Fibroblast of skin of right biceps (primary cell): ENCODE data around the gene DISC1.

ENCODE experiments used
- DNase-seq: peaks from one replicate; pipeline ENCODE4 v3.0.0-alpha.2; 2013

DISC1 gene

DNA sequence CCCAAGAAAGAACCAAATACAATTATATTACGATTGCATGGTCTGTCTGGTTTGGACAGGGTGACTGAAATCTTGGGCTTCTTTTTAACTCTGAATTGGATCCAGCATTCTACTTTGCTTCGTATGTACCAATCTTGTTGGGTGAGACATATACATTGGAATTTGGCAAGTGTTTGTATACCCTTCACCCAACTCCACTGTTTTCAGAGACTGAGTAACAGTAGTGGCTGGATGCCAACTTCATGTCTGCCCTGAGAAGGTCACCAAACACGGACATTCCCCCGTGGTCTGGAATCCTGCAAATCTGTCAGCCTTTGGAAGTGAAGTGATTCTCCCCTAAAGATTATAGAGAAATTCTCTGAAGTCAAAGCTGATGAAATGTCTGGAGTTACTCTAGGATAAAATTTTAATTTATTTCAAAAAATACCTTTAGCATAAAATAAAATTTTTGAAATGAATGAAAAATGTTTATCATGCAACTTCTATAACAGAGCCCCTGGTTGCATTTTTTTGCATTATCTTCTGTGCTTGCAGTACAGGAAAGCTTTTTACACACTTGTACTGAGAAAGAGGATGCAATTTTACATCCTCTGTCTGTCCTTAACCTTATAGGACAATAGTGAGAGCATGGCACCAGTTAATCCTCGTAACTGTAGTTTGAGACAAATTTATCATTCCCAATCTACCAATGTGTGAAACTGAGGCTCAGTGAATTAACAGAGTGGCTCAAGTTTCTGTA, 201.8 kb downstream of the DISC1 start:
- peak; percentile 96 for DNase-seq

DNA sequence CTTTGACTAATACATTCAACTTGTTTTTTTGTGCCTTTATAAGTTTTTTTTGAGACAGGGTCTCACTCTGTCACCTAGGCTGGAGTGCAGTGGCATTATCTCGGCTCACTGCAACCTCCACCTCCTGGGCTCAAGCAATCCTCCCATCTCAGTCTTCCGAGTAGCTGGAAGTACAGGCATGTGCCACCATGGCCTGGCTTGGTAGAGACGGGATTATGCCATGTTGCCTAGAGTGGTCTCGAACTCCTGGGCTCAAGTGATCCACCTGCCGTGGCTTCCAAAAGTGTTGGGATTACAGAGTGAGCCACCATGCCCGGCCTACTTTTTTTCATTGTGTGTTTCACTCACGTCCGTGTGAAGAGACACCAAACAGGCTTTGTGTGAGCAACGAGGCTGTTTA, 202.7 kb downstream of the DISC1 start:
- DNase-seq, result no peak

DNA sequence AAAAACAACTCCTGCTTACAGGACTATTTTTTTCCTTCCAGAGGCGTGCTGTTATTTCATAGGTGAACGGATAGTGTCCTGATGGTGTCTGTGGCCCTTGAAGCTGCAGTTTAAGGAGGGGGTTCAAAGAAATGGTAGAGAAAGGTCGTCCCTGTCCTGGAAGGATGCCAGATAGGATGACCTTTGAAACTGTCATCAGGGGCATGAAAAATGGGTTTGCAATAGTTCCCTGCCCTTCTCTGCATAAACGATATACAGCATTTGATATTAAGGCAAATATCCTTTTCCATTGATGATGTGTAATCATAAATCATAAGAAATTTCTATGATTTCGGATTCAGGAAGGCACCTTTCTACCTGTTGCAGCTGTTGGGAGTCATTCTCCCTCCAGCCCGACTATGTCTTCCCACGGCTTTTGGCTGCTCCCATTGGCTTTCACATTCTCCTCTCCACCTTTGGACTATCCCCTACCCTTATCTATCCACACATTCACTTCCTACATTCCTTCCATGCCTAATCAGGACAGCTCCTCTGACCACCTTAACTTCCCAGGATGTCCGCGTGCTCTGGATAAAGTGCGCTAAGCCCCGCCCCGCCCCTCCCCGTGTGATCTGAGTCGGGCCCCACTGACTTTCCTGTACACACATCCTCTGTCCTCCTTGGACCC, 209.8 kb downstream of the DISC1 start:
- DNase-seq, result no peak

DNA sequence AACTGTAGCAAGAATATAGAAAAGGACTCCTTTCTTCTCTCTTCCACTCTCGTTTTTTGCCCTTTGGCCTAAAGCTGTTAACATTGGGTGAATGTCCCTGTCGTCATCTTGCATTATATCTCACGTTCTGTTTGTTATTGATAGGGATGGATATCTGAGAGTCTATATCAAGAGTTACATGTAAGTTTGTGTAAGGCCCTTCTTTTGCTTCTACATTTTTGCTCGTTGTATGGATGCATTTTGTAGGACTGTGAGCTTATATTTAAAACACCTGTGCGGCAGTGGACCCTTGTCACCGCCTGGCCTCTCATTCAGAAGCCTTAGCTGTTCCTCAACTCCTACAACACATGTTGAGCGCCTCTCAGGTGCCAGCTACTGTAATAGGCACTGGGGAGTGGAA, 211.9 kb downstream of the DISC1 start:
- DNase-seq, result no peak

DNA sequence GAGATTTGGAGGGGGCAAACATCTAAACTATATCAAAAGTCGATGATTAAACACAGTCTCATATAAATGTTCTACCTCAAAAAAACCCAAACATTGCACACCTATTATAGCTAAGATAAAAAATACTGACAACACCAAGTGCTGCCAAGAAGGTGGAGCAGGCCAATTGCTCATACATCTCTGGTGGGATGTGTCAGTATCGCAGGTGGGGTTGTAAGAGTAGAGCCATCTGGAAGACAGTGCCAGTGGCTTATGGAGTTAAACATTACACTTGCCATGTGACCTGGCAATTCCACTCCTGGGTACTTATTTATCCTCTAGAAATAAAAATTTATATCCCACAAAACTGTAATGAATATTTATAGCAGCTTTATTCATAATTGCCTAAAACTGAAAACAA, 213.4 kb downstream of the DISC1 start:
- no peak for DNase-seq

DNA sequence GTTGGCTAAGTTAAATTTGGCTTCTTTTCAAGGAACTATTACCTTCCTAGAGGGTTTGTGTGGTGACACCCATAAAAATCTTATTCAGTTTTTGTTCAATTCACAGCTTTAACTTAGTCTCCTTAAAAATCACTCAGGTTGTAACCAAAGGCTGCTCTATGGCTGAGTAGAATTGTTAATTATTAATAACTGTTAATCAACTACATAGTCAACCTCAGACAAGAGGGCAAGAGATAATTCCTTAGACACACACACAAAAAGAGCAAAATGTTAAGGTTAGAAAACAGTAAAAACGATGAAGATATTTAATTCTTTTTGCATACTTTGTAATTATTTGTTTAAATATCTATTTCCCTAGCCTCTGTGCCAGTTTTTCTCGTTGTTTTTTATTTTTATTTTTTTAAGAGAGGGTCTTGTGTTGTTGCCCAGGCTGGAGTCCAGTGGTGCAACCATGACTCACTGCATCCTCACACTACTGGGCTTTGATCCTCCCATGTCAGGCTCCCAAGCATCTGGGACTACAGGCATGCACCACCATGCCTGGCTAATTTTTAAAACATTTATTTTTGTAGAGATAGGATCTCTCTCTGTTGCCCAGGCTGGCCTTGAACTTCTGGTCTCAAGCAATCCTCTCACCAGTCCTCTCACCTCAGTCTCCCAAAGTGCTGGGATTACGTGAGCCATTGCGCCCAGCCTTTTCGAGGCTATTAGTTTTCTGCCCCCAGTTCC, 215.2 kb downstream of the DISC1 start:
- no peak for DNase-seq

DNA sequence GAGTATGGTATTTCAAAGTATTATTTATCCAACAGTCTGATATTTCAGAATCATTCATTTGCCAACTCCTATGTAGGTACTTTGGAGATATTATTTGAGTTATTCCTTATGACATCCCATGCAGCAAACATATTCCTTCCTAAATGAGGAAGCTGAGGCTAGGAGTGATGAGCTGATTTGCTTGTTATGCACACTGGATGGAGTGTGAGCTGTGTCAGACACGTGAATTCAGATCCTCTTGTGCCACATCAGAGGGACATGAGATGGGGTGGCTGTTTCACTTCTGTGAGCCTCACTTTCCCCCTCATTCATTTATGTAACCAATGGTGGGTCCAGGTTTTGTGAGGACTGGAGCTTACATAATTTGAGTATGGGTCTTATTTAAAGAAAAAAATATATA, 215.9 kb downstream of the DISC1 start:
- DNase-seq, result no peak

DNA sequence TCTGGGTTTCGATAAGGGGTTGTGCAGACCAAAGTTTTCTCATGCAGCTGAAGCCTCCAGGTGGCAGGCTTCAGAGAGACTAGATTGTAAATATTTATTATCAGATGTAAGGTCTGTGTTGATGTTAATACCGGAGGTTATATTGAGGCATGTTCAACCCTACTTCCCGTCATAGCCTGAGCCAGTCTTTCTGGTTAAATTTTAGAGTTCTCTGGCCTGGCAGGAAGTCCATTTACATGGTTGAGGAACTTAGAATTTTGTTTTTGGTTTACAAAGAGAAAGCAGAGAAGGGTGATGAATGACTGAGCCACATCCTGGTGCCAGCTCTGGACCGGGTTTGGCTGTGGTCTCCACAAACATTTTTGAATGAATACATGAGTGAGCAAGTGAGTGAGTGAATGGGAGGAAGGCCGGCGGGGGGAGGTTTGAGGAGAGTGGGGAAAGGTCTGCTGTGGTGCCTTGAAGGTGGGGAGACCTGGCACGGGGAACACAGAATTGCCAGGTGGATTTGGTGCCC, 218.5 kb downstream of the DISC1 start:
- DNase-seq, result no peak

DNA sequence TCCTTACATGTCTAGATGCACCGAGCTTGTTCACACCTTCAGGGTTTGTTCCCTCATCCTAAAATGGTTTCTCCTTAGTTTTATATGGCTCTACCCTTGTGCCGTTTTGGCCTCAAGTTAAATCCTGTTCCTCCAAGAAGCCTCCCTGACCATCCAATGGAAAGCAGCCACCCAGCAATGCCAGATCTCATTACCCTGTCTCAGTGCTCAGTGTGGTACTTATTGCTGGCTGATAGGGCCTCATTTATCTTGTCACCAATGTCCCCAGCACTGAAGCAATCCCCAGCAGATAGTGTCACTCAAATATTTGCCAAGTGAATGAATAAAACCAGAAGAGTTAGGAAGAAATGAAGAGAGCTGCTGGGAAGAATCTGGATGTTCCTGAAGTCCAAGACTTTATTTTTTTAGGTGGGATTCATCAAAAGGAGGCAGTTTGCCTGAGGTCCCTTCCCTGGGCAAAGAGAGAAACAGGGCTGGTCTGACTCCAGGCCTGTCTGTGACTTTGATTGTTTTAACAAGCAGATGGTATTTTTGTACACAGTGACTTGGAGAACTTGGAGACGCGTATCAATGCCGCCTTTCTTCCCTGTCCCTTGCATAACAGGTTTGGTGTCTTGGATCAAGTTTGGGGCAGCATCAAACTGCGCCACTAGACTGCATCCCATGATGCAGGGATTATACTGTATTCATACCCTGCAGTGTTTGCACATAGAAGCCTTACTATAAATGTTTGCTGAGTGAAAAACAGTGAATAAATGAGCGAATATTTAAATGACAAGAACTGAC, 221.2 kb downstream of the DISC1 start:
- no peak for DNase-seq

DNA sequence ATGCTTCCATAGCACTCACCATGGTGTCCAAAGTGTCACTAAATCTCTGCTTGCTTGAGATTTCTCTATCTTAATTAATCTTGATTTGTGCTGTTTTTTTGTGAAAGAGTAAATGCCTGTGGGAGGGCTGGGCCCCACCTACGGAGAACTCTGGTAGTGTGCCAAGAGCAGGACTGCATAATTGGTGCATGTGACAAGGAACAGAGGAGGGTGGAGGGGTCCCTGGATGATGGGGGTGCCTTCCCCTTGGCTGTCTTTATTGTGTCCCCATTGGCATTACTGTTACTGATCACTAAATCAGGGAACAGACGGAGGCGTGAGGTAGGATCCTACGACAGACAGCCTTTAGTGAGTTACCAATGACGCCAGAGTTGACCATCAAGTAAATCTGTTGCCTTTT, 223.4 kb downstream of the DISC1 start:
- DNase-seq, result no peak

DNA sequence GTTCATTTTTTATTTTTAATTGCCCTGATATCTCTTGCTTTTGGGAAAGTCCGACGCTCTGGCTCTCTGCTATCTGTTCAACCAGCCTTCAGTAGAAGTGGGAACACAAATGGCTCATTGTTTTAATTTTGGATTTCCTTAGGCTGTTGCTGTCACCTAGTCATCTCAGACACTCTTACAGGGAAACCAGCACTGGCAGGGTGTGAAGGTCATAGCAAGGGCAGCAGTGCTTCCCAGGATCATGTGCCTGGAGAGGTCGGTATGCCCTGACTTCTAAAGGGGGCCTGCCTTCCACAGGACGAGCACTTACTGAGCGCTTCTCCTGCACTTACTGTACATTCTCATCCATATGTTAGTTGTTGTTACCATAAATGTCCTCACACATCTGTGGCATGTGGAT, 224.2 kb downstream of the DISC1 start:
- DNase-seq, result no peak

DNA sequence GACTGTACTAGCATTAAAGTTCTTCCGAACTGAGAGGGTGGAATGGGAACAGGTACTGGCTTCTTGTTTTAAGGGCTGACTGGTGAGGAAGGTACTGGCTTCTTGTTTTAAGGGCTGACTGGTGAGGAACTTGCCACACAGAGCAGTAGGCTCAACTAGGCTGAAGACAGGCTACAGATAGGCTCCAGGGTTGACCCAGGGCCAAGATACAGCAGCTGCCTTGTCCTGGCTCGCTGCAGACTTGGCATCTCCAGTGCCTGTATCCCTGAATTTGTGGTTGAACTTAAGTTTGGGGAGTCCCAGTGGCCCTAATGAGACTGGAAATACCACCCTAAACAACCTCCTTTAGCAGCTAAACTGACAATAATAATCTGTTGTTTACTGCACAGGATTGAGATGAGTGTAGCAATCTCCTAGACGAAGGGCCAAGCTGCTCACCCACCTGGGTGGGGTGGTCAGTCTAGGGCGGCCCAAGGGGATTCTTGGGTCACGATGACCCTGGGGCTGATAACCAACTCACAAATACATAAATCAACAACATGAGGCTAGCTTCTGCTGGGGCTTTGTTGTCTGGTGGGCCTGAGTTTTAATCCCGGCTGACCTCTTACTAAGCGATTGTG, 227.1 kb downstream of the DISC1 start:
- no peak for DNase-seq

DNA sequence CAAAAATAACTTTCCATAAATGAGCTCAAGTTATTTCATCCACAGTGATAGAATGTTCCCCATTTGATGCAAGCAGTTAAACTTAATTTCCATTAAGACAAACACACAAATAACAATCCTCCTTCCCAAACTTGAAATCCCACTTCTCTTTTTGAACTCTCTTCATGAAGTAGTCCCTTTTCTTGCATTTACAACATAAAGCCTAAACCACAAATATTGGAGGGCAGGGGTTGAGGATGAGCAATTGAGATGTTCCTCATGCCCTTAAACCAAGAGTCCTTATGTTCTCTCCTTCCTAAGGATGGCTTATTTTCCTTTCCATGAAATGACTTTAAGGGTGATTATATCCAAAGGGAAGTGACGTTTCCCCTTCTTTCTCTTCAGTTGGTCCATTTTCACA, 228.8 kb downstream of the DISC1 start:
- DNase-seq, result no peak

DNA sequence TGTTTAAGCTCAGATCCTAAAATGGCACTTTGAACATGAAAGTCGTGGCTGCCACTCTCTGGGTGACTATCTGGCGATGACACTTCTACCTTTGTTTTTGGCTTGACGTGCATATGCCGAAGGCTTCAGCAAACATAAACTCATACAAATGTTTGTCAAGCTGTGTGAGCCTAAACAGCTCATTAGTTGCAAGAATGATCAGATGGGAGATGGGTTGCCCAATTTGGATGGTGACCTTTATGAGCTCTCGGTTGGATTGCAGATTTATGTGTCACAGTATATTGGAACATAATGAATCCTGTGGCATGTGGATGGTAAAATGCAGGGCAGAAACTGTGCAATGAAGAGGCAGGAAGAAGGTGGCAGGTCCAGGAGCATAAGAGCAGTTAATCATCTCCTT, 229.3 kb downstream of the DISC1 start:
- no peak for DNase-seq

DNA sequence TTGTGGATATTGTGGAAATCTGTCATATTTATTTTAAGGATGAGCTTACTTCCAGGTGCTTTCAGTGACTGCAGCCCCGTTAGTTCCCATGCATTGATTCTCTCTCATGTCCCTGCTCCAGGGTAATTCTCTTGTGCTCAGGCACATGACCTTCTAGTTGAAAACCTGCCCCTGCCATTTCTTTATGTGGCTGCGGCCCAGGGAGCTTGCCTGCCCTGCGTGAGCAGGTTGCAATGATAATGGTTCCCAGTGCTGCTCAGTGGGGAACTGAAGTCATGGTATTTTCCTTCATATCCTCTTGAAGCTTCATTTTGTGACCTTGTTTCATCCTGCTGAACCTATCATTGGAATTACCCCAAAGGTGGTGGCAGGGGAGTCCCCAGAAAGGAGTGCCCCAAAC, 229.8 kb downstream of the DISC1 start:
- DNase-seq, result no peak

DNA sequence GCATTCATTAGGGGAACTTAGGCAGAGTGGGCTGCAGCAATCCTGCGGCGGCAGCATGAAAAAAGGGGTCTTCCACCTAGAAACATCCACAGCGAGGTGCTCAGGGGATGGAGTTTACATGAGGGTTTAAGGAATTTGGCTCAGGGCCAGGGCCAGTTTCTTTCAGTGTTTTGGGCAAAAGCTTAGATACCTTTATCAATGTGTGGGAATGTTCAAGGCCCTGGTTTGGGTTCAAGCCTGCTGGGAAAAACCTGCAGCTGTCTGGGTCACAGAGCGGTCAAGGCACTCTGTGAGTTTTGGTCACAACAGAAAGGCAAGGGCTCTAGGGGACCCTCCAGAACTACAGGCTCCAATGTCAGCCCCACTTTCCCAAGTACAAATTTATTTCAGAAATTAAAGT, 230.3 kb downstream of the DISC1 start:
- no peak for DNase-seq

DNA sequence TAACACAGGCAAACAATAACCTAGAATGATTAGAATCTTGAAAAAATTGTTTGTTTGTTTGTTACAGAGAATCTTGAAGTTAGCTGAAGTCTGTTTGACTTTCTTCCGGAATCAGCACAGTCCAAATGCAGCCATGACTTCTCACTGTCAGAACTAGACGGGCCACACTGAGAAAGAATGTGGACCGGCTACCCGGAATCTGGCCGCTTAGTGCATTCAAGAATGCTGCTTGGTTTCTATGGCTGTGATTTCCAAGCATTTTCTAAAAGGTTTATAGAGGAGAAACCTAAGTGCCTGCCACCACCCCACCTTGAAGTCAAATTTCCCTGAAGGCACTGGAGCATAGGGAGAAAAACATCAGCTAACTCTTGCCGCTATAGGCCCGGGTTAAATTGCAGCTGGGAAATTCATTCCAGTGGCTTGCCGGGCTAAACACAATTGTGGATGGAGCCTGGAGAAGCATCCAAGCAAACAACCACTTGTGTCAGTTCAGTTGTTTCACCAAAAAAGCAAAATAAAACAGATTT, 231.1 kb downstream of the DISC1 start:
- DNase-seq, result no peak

DNA sequence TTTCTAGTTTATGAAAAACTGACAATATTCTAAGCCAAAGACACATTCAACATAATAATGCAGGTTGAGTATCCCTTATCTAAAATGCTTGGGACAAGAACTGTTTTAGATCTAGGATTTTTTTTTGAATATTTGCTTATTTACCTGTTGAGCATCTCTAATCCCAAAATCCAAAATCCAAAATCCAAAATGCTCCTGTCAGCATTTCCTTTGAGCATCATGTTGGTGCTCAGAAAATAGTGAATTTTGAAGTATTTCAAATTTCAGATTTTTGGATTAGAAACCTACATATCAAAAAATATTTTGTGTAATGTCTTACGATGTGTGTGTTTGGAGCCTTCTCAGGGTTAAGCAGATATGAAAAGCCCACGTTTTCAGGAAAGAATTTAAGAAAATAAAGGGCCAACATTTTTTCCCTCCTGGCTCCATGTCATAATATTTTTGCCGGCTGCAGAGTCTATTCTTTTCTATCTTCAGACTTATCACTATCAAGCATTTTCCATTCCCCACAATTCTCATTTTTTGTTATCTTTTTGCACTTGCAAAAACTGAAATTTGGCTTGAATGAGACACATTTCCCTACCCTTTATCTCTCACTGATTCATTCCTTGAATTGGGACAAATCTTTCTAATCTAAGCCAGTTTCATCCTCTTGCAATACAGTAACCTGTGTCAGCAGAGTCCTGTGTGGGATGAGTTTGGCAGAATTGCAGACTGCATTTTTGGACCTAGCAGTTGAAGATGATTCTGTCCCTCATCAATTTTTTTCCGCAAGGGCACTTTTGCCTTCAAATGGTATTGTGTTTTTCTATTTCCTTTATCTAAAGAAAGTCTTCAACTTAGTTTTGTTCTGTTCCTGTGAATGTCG, 233.9 kb downstream of the DISC1 start:
- DNase-seq, result no peak

DNA sequence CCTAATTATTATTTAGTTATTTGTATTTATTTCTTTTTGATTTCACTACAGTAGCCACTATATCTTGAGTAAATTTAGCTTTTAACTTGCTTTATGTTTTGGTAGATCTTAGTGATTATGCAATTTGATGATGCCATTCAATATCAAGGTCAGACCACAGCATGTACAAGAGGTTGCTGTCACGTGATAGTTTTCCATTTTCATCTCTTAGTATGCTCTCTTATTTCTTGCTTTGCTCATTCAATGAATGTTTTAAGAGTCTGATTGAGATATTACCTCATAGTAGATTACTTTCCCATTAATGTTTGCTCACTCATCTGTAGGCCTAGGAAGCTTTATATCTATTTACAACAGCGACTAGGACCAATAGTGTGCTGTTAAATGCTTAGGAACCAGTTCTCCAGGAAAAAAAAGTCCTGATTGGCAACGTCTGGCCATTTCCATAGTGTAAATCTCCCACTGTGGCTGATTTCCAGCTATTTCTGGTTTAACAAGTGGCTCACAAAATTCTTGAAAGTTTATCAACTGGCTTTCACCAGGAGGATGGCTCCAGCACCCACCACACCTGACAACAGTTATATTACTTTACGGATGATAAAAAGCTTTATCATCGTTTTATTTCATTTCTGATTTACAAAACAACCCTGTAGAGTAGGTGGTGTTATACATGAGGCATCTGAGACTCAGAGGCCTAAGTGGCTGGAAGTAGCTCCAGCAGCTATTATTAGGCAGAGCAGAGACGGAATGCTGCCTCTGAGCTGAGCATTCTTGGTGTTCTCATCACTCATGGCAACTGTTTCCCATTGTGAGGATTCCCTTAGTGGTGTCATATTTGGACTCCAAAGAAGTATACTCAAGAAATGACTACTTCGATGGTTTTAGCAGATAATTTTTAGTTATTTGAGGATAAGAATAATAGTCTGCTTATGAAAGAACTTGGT, 235.2 kb downstream of the DISC1 start:
- peak; percentile 68 for DNase-seq

DNA sequence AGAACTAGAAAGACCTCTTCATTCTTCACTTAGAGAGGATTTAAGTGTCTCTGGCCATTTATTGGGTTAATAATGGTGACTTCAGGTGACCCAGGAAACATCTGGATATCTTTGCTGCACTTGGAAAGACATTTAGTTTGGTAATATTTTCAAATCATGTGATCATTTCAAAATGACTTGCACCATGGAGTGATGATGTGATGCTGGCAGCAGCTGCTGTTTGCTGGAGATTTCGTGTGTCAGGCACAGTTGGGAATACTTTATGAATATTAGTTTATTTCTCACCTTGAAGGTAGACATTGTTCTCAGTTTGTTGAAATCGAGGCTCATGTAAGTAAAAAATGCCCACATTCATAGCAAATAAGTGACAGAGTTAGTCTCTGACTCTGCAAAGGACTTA, 236.0 kb downstream of the DISC1 start:
- no peak for DNase-seq
